ENCODE measurements around the gene FBXW10B.
"Not testable (repeated sequence)": the region's sequence is repeated elsewhere in the genome, so short reads cannot be mapped to it uniquely, and the experiment has no call there.

FBXW10B gene, protein sequence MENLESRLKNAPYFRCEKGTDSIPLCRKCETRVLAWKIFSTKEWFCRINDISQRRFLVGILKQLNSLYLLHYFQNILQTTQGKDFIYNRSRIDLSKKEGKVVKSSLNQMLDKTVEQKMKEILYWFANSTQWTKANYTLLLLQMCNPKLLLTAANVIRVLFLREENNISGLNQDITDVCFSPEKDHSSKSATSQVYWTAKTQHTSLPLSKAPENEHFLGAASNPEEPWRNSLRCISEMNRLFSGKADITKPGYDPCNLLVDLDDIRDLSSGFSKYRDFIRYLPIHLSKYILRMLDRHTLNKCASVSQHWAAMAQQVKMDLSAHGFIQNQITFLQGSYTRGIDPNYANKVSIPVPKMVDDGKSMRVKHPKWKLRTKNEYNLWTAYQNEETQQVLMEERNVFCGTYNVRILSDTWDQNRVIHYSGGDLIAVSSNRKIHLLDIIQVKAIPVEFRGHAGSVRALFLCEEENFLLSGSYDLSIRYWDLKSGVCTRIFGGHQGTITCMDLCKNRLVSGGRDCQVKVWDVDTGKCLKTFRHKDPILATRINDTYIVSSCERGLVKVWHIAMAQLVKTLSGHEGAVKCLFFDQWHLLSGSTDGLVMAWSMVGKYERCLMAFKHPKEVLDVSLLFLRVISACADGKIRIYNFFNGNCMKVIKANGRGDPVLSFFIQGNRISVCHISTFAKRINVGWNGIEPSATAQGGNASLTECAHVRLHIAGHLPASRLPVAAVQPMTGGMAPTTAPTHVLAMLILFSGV

DNA sequence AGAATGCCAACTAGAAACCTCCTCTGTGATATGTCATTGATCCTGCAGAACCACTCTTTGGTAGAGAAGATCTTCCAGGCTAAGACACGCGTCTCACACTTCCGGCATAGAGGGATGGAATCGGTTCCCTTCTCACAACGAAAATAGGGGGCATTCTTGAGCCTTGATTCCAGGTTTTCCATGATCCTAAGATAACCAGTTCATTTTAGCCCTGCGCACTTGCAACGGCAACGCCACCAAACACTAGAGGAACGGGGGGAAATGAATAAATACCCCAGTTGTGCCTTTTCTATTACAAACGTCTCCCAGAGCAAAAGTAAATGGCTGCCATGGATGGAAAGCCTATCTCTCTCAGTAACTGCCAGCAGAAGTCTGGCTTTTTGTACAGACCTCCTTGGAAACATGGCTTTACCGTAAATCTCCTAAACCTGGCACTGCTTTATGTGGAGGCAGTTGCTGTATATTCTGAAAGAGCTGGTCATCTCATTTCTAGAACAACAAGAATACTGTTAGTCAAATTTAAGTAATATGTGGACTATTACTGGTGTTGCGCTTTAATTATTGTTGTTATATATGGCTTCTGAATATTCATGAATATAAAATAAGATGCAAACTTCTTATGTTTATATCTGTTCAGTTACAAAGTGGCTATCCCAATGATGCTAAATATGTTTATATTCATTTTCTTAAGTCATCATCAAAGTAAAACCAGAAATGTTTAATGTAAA lies at the start of gene FBXW10B:
Gene FBXW10B, minus strand, starts transcription at position 374 of the 728 bp plus-strand sequence. Its CDS starts 192 bp downstream, at position 182.
- not testable (repeated sequence) for DNase-seq

DNA sequence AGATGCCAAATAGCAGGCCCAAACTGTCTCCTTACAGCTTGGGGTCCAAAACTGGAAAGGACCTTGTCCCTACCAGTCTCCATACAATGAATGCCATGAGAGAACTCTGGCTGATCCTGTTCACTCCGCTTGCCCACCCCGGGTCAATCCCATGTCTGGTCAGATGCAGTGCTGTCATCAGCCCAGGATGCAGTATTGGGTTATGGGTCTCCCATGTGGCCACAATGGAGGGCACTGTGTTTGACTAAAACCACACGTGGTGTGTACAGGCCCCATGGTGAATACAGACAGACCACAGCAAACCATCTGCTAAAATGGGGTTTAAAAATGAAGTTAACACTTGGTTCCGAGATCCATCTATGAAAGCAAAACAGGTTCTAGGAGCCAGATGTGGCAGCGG lies 44.2 kb upstream of the FBXW10B start:
- no peak for DNase-seq

DNA sequence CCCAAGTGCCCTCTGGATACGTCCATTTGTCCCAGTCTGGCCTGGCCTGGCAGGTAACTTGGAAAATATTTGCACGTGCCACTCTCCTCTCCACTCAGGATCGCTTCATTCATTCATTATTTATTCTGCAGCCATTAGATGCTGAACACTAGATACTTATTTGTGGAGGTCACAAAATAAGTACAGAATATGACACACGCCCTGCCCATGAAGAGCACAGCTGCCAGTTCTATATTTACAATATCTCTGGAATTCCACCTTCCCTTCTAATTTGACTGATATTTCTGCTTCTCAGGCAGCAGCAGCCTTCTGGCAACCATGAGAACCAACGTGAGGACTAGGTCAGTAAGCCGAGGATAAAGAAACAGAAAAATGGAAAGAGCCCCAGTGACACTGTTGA lies 43.7 kb upstream of the FBXW10B start:
- DNase-seq: no peak

DNA sequence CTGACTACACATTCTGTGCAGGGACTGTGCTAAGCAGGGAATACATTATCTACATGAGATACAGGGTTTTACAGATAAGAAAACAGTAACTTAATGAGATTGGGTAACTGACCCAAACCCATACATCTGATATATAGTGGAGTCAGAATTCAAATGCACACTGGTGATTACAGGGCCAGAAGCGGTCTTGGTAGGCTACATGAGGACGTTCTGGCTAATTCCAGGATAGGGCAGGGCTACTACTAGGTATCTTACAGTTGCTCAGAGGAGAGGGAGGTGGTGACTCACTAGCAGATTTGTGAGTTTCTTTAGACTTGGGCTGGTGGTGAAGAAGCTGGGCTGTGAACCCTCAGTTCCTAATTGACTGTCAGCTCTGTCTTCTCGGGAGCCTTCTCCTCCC lies 43.2 kb upstream of the FBXW10B start:
- no peak for DNase-seq

DNA sequence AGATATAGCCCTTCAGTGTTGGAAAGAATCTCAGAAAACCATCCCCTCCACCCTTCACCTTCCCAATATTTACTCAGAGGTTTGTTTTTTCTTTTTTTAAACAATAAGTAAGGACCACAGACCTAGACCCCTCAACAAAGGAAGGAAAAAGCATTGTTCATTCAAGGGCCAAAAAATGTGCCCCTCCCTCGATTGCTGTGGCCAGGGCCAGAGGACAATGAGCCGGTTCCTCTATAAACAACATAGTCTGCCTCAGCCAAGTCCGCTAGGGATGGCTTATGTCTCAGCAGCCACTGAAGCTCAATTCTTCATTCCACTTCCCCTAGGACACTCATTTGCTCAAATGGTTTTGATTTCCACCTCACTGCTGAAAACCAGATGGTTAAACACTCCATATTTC lies 40.6 kb upstream of the FBXW10B start:
- DNase-seq: no peak

DNA sequence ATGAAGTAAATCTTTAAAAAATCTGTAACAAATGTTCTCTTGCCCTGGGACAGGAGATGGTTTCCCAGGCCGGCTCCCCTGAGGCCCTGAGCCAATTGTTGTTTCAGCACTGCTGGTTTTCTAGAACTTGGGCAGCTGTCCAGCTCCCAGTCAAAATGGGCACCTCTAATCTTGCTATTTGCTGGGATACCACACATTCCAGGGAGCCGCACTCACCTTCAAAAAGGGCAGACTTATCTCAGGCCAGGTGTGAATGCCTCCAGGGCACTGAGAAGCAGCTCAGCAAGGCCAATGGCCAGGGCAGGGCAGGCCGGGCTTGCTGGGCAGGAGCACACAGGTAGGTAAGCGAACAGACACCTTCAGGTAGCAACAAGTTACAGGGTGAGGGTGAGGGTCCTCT lies 40.2 kb upstream of the FBXW10B start:
- DNase-seq: no peak

DNA sequence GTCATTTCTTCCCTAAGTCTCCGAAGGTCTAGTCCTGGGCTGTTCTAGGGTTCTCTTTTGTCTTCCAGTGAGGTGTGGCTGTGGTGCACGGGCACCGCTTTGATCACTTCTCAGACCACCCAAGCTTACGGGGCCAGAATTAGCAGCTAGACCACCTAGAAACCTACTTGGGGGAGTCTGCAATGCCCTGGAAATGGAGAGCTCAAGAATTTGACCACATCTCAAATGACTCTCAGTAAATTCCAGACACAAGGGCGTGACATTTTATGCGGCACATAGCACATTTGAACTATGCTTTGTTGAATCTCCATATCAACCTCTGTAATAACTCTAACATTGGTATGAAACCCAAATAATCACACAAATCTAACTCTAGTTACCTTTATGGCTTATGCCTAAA lies 39.7 kb upstream of the FBXW10B start:
- no peak for DNase-seq

DNA sequence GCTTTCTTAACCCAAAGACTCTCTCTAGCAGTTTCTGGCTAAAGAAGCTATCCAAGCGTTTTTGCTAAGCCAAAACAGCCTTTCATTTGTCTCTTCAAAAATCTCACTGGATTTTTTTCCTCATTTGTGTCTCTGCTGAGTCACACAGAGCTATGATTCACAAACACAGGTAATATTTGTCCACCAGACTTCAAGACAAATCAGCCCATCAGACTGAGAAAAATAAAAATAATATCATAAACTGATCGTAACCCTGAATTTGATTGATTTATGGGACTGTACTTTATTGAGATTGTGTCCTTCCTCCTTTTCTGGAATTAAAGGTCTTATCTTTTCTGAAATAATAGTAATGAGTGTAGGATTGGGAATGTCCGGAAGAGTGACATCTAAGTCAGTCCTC lies 38.8 kb upstream of the FBXW10B start:
- no peak for DNase-seq

DNA sequence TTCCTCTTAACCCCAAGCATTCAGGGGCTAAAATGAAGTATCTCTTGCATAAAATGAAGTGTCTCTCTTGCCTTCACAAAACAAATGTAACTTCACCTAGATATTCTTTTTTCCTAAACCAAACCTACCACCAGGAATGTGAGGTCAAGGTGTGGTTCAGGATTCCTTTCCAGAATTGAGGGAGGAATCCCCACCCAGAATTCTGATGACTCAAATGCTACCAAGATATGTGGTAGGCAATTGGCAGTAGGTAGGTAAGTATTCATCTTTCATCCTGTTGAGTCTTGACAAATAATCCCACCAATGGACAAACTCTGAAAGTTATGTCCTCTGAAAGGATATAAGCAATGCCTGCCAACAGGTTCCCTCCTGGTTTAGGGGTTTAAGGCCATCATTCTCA lies 38.4 kb upstream of the FBXW10B start:
- no peak for DNase-seq

DNA sequence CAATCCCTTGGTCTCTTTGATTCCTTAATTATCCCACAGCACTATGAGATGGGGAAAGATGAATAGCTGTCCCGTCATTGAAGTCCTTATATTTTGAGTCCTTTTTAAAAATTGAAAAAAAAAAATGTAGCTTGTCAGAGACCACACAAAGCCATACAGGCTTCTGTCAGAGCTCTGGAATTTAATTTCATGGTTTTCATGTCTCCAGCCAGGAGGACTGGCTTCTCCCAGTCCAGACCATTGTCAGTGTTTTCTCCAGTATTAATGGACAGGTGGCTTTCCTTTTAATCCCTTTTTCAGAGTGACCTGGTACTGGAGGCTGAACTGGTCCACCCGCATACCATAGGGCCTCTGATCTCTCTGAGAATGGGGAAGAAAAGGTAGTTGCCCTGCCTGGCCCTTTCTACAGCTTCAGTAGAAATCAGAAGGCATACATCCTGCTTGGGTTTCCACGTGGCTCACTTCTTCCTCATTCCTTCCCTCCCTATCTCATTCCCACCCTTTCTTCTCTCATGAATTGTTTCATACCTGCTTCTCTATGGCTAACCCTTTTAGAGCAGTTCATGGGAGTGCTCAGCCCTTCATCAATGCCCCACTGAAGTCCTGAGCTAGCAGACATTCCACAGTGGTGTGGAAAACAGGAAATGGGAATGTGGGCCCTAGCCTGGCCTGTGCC lies 35.5 kb upstream of the FBXW10B start:
- no peak for DNase-seq

DNA sequence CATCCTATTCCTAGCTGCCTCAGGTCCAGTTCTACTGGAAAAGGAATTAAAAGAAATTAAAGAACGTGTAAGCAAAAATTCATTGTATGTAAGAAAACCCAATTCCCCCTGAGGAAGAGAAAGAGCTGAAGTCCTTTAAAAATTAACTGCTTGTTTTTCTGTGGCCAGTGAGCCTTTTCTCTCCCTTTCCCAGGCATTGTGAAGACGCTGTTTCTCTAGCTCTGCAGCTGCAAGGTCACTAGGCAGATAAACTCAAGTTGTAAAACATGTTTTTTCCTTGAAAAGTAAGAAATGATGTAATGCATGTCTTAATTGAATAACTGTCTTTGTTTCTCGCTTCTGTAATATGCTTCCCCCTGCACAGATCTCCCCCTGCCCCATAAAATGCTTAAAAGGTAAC lies 34.9 kb upstream of the FBXW10B start:
- DNase-seq: not testable (repeated sequence)

DNA sequence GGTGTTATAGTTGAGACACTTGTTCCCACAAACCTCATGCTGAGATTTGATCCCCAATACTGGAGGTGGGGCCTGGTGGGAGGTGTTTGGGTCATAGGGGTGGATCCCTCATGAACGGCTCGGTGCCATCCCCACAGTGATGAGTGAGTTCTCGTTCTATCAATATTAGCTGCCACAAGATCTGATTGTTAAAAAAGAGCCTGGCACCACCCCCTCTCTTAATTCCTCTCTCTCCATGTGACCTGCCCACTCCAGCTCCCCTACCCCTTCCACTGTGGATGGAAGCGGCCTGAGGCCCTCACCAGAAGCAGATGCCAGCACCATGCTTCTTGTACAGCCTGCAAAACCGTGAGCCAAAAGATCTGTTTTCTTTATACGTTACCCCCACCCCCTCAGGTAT lies 33.5 kb upstream of the FBXW10B start:
- no peak for DNase-seq

DNA sequence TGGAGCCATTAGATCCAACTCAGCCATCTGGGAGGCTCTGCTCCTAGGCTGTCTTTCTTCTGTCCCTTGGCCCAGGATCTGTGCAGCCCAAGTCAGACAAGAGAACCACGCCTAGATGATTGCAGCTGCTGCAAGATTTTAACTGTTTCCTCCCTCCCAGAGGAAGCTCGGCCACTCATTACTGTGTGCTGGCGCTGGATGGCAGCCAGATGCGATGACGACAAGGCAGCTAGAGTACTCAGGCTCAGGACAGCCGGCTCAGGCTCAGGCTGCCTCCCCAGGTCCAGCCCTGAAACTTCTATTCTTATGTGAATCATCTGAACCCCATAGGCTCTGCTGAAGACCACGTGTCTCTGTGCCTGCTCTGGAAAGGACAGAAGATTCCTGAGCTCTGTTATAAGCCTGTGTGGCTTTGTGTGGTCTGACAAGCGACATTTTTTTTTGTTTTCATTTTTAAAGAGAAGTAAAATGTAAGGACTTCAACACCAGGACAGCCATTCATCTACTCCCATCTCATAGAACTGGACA lies 32.1 kb upstream of the FBXW10B start:
- DNase-seq: peak; percentile 41

DNA sequence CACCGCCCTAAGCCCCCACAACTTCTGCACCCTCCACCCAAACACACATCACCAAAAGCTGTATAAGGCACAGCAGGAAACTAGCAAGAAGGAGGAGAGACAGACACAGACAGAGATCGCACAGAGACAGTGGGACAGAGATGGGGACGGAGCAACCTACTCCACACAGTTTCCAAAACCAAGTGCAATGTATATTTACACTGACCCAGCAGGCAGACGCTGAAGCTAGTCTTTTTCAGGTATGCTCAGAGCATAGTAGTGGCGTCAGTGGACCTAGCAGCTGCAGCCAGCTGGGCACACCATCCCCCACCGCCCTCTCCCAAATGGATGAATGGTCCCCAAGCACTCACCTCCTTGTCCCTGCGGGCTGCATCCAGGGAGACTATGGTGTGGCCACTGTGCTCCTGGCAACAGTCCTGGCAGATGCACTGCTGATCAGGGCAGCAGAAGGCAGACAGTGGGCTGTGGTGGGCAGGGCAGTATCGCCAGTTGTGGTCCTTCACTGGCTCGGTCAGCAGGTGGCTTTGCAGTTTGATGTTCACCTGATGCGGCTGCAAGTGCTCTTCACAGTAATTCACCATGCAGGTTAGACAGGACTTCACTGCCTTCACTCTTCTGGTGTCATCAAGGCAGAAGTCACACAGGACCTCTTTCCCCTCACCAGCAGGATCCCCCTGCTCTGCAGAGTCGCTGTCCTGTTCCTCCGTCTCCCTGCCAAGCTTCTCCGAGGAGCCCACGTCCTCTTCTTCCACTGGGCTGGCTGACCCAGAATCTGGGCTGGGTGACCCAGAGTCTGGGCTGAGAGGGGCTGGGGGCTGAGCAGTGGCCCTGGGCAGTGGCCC lies 31.5 kb upstream of the FBXW10B start:
- DNase-seq: no peak

DNA sequence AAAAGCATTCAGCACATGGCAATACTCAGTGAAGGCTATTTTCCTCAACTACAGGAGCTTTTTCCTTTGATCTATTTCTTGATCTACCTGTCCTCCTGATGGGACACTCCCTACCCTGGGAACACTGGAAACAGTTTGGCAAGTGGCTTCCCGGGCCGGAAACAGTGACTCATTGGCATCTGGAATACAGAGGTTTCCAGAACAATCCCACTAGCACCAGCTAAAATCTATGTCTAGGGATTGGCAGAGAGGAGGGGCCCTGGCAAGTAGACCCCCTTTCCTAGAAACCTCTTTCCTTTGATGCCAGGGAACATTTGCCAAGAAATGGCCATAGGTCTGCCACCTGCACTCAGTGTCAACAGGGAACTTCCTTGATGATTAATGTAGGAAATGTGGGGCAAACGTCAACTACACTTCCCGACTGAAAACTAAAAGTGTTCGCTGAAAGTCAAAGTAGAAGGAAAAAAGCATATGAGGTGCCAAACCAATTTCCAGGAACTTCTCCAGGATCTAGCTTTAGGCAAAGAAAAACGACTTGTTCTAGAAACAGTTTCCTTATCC lies 30.4 kb upstream of the FBXW10B start:
- no peak for DNase-seq

DNA sequence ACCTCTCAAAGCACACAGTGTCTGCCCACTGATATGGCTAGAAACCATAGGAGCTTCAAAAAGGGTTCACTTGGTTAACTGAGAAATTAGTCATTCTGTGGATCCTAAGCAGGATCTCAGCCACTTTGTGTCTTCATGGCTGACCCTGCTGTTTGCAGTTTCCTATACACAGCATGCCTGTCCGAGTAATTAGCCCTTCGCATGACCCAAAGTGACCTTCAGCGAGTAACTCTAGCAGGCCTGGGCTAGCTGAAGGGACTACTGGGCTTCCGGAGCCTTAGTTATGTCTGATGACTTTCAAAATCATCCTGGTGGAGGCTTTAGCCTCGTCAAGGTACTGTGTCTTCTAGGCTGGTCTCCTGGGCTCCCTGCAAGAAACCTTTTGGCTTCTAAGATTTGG lies 28.9 kb upstream of the FBXW10B start:
- DNase-seq: no peak

DNA sequence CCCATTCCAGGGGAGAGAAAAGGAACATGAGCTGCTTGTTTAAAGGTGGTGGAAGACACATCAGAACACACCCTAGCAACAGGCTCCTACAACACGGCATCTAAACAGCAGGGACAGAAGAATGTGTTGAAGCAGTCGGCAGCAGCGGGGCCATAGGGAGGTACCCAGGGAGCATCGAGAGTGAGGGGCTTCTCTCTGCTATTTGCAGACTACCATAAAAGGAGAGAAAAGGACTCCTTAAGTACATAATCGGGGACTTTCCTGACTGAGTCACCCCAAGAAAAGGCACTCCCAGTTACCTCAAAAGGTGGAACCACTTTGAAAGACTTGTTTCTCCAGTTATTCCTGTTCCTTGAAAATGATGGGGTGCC lies 26.4 kb upstream of the FBXW10B start:
- DNase-seq: not testable (repeated sequence)

DNA sequence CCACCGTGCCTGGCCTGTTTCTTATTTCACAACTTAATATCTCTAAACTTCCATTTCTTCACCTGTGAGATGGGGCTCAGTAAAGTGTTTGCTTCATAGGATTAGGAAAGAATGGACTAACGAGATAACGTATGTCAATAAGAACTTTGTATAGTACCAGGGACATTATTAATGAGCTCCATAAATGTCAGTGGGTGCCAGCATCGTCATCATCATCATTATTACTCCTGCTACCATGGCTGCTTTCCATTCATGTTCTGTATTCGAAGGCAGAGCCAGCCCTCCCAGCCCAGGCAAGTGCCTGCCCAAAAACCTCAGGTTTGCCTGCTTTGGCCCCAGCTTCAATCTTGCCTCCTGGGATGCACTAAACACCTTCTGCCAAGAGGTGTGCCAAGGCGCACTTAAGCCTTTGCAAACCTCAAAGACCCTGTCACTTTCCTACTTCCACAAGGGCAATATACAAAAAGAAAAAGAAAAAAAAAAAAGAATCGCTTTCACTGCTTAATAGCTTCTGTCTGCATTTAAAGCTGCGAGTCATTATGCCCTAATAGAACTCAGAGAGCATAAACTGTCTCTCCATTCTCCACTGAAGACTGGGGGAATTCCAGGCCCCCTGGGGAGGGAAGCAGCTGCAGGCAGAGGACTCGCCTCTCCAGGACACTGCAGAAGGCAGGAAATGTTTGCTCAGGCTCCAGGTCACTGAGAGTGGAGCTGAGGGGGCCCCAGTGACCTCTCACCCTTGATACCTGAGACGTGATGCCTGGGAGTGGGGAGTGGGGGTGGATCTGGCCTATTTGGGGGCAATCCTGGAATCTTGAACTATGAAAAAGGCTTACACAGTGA lies 25.8 kb upstream of the FBXW10B start:
- DNase-seq: not testable (repeated sequence)

DNA sequence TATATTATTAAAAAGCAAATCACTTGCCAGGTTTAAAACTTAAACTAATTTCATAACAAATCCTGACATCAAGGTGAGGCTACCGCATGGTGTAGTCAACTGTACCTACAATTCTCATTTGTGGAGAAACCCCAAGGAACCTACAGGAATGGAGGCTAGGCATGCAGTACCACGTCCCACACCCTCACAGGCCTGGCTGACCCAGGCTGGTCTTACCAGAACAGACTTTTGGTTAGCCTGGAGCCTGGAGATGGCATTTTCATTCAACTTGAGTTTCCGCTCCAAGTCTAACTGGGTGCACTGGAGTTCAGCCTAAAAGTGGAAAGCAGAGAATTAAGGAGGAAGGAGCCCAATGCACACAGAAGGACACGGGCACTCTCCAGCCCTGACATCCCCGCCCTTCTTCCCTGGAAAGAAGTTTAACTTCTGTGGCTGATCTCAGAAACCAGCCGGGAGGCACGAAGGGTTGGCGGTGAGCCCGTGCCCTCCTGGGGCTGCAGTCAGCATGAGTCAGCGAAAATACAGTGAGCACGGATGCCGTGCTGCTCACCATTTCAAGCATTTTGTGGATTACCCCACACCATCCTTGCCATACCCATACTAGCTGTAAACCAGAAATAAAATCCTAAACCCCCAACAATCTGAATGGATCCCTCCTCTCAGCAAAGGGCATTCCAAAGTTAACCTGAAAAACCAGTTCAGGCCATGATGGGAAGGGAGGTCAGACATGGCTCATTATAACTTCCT lies 23.2 kb upstream of the FBXW10B start:
- not testable (repeated sequence) for DNase-seq

DNA sequence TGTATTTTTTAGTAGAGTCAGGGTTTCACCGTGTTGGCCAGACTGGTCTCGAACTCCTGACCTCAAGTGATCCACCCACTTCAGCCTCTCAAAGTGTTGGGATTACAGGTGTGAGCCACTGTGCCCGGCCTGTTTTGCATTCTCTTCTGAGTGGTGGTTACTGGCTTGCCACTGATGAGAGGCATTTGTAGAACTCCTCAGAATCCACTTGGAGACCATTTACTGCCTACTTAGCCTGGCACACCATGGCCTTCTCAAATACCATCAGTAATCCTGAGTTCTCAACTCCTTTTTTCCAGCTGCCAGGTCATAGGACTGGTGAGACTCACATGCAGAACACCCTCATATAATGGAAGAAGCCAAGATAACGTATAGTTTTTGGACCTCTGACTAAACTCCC lies 22.5 kb upstream of the FBXW10B start:
- not testable (repeated sequence) for DNase-seq
